ENCODE measurements around the gene CISH. TPM values are rescaled to one million over a fixed set of nuclear protein-coding genes. Genes with fewer than 3 reads are reported as not detected.

CISH gene
- total RNA-seq, 1 donor from 2014 or later: 0.32 TPM

DNA sequence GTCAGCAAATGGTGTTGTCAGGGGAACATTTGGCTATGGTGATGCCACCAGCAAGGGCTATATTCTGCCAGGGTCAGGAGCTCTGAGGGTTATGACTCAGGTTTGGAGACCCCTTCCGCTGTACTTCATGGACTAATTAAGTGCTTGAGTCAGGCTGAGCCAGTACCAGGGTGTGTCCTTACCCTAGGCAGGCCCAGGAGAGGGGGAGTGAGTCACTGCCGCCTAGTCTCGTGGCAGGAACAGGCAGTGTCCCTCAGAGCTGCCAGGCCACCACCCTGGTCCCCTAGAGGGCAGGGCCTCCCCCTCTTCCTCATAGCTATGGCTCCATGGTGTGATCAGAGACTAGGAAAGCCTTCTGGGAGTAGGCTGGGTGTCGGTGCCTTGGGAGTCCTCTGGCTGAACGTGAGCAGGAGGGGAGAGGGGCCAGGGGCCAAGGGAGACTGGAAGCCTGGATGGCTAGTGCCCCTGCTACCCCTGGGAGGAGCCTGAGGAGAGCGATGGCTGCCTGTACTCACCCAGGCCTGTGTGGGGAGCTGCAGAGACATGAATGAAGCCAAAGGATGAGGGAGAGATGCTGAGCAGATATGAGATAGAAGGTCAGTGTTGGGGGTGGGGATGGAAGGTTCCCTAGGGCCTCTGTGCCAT lies 16.0 kb upstream of the CISH start:
- Histone ChIP-seq H3K4me1 (peaks cover 43% of the 10 kb centered on the region), H3K4me2 (no peak overlapping the region), H3K36me3 (no peaks in the 10 kb centered on the region), H3K27me3 (no peaks in the 10 kb centered on the region), H3K9me3 (ENCODE audit: low read depth) (no peaks in the 10 kb centered on the region), H3K4me3 (no peak overlapping the region), H3K79me2 (ENCODE audit: low read depth) (peaks cover 57% of the 10 kb centered on the region), H3K9ac (no peak overlapping the region), H3K27ac (no peak overlapping the region), H4K20me1 (ENCODE audit: low read depth) (peaks cover 22% of the 10 kb centered on the region), H3F3A (ENCODE audit: low read depth) (peaks cover 29% of the 10 kb centered on the region), H2AFZ (replicated peaks) (no peak overlapping the region)
- Mint-ChIP-seq H3K4me1 (peaks cover 43% of the 10 kb centered on the region), H3K9me3 (no peaks in the 10 kb centered on the region), H3K27ac (peak overlapping the region; percentile 43), H3K27me3 (ENCODE audit: insufficient read depth, low read depth) (peaks cover 5% of the 10 kb centered on the region), H3K4me3 (no peak overlapping the region), H3K36me3 (peaks cover 7% of the 10 kb centered on the region)
- peak; percentile 74 for DNase-seq (ENCODE audit: low spot score)
- TF ChIP-seq EZH2phosphoT487 (IDR thresholded peaks at IDR 0.05): no peak
- peak; percentile 59 for TF ChIP-seq CTCF (IDR thresholded peaks at IDR 0.05)

DNA sequence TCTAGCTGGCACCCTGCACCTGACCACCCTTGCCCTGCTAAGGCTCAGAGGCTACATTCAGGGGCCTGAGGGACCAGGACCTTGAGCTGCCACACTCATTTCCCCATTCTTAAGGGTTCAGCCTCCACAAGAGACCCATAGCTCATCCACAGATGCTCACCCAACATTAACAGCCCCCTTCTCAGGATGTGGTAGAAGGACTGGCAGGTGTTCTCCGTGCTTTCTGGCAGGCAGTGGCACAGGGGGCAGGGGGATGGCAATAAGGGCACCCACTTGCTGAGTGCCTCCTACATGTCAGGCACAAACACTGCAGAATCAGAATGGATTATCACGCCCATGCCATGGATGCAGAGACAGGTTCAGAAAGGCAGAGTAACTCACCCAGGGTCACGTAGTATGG lies 14.8 kb upstream of the CISH start:
- H3K36me3 ChIP-seq: no peaks in the 10 kb centered on the region
- H3K4me2 ChIP-seq: peak overlapping the region; percentile 80
- H3K4me3 ChIP-seq: no peak overlapping the region
- no peaks in the 10 kb centered on the region for H3K9me3 Mint-ChIP-seq
- H4K20me1 ChIP-seq (ENCODE audit: low read depth): peaks cover 22% of the 10 kb centered on the region
- peaks cover 5% of the 10 kb centered on the region for H3K27me3 Mint-ChIP-seq (ENCODE audit: insufficient read depth, low read depth)
- H3K27ac ChIP-seq: no peak overlapping the region
- peaks cover 30% of the 10 kb centered on the region for H3F3A ChIP-seq (ENCODE audit: low read depth)
- TF ChIP-seq EZH2phosphoT487 (IDR thresholded peaks at IDR 0.05): no peak
- TF ChIP-seq EZH2 (IDR thresholded peaks at IDR 0.05): no peak
- H3K27me3 ChIP-seq: no peaks in the 10 kb centered on the region
- DNase-seq (ENCODE audit: low spot score): no peak
- H3K9ac ChIP-seq: no peak overlapping the region
- H3K36me3 Mint-ChIP-seq: peaks cover 7% of the 10 kb centered on the region
- peak overlapping the region; percentile 79 for H3K27ac Mint-ChIP-seq
- peaks cover 40% of the 10 kb centered on the region for H3K4me1 Mint-ChIP-seq
- peaks cover 52% of the 10 kb centered on the region for H3K79me2 ChIP-seq (ENCODE audit: low read depth)
- peaks cover 43% of the 10 kb centered on the region for H3K4me1 ChIP-seq
- H2AFZ ChIP-seq (replicated peaks): no peak overlapping the region
- H3K9me3 ChIP-seq (ENCODE audit: low read depth): no peaks in the 10 kb centered on the region
- H3K4me3 Mint-ChIP-seq: no peak overlapping the region

GRCh38 chr3:50625231-50626182 lies 13.9 kb upstream of the CISH start:
- H3K27me3 ChIP-seq: no peaks in the 10 kb centered on the region
- peaks cover 41% of the 10 kb centered on the region for H3K4me1 Mint-ChIP-seq
- H3K36me3 Mint-ChIP-seq: peaks cover 10% of the 10 kb centered on the region
- peak; percentile 89 for DNase-seq (ENCODE audit: low spot score)
- H3K4me3 Mint-ChIP-seq: peak overlapping the region; percentile 50
- peak overlapping the region; percentile 30 for H3K4me3 ChIP-seq
- peaks cover 43% of the 10 kb centered on the region for H3K4me1 ChIP-seq
- no peaks in the 10 kb centered on the region for H3K36me3 ChIP-seq
- H2AFZ ChIP-seq (replicated peaks): no peak overlapping the region
- peak overlapping the region; percentile 99 for H3K27ac ChIP-seq
- H3K4me2 ChIP-seq: peak overlapping the region; percentile 80
- H3K9me3 ChIP-seq (ENCODE audit: low read depth): no peaks in the 10 kb centered on the region
- peaks cover 5% of the 10 kb centered on the region for H3K27me3 Mint-ChIP-seq (ENCODE audit: insufficient read depth, low read depth)
- no peak overlapping the region for H3K9ac ChIP-seq
- H3F3A ChIP-seq (ENCODE audit: low read depth): peaks cover 30% of the 10 kb centered on the region
- H3K79me2 ChIP-seq (ENCODE audit: low read depth): peaks cover 52% of the 10 kb centered on the region
- TF ChIP-seq EZH2 (IDR thresholded peaks at IDR 0.05) (peak; percentile 38), EZH2phosphoT487 (IDR thresholded peaks at IDR 0.05) (peak; percentile 44), CTCF (IDR thresholded peaks at IDR 0.05) (no peak)
- no peaks in the 10 kb centered on the region for H3K9me3 Mint-ChIP-seq
- peaks cover 22% of the 10 kb centered on the region for H4K20me1 ChIP-seq (ENCODE audit: low read depth)
- H3K27ac Mint-ChIP-seq: peak overlapping the region; percentile 92
